Neural cell (in vitro differentiated cells): ENCODE results near the gene HGF. TPM values are rescaled to one million over a fixed set of nuclear protein-coding genes. Genes with fewer than 3 reads are reported as not detected.

Experiments used
- H2AFZ ChIP-seq: fragments of 200-600, 300-800 bp; sonication (generic), shearing (Covaris generic); 2 replicates; pipeline ENCODE4 v1.6.0; 2014; ENCODE audit warnings: low read depth, mild to moderate bottlenecking, antibody characterized with exemption, low read length, moderate library complexity
- H3F3A ChIP-seq: fragments of 200-600 bp; shearing (Covaris generic); 2 replicates; pipeline ENCODE4 v1.6.1; 2016; ENCODE audit warnings: mild to moderate bottlenecking, moderate library complexity, mixed read lengths, antibody characterized with exemption, low read length; ENCODE audit not compliant: insufficient read depth, poor library complexity, severe bottlenecking
- H3K27ac ChIP-seq: fragments of 200-600, 300-800 bp; sonication (generic), shearing (Covaris generic); 2 replicates; pipeline ENCODE4 v1.5.1; 2014; ENCODE audit warnings: mild to moderate bottlenecking, low read length, moderate library complexity
- H3K27me3 ChIP-seq: fragments of 300-800, 200-600 bp; sonication (generic), shearing (Covaris generic); 2 replicates; pipeline ENCODE4 v1.6.0; 2014; ENCODE audit warnings: mild to moderate bottlenecking, low read depth, low read length, moderate library complexity; ENCODE audit not compliant: insufficient read depth
- H3K36me3 ChIP-seq: fragments of 300-800, 200-600 bp; sonication (generic), shearing (Covaris generic); 2 replicates; pipeline ENCODE4 v1.5.1; 2014; ENCODE audit warnings: mild to moderate bottlenecking, antibody characterized with exemption, low read length, moderate library complexity; ENCODE audit not compliant: insufficient read depth
- H3K4me2 ChIP-seq: fragments of 300-800, 200-600 bp; sonication (generic), shearing (Covaris generic); 2 replicates; pipeline ENCODE4 v1.6.0; 2014; ENCODE audit warnings: mild to moderate bottlenecking, low read length
- H3K4me3 ChIP-seq: fragments of 300-800, 200-600 bp; sonication (generic), shearing (Covaris generic); 2 replicates; pipeline ENCODE4 v1.5.1; 2014; ENCODE audit warnings: mild to moderate bottlenecking, low read length, moderate library complexity
- H3K79me2 ChIP-seq: fragments of 200-600 bp; shearing (Covaris generic); replicated peaks from 2 replicates; pipeline ENCODE4 v1.6.0; 2014; ENCODE audit warnings: mild to moderate bottlenecking, low read length, moderate library complexity; ENCODE audit not compliant: insufficient read depth
- H3K9ac ChIP-seq: fragments of 300-800, 200-600 bp; sonication (generic), shearing (Covaris generic); 2 replicates; pipeline ENCODE4 v1.6.1; 2016; ENCODE audit warnings: mild to moderate bottlenecking, low read length, mixed read lengths
- H3K9me2 ChIP-seq: fragments of 200-600 bp; shearing (Covaris generic); 2 replicates; pipeline ENCODE4 v1.6.1; 2016; ENCODE audit warnings: mild to moderate bottlenecking, low read length, mixed read lengths; ENCODE audit not compliant: insufficient read depth
- H3K9me3 ChIP-seq: fragments of 200-600, 300-800 bp; sonication (generic), shearing (Covaris generic); 2 replicates; pipeline ENCODE4 v1.6.1; 2016; ENCODE audit warnings: mild to moderate bottlenecking, mixed run types, low read length, moderate library complexity, mixed read lengths
- H4K20me1 ChIP-seq: fragments of 200-600 bp; shearing (Covaris generic); 2 replicates; pipeline ENCODE4 v1.6.1; 2016; ENCODE audit warnings: mild to moderate bottlenecking, mixed run types; ENCODE audit not compliant: insufficient read depth
- EP300 ChIP-seq: fragments of 450-650 bp; conservative IDR thresholded peaks from 2 replicates; pipeline ENCODE4 v1.6.1; 2014; ENCODE audit warnings: antibody characterized with exemption, mild to moderate bottlenecking, moderate library complexity; ENCODE audit not compliant: poor library complexity, severe bottlenecking
- EZH2 ChIP-seq: fragments of 200-600, 300-800 bp; shearing (Covaris generic), sonication (generic); IDR thresholded peaks from 2 replicates; pipeline ENCODE4 v1.6.1; 2014; ENCODE audit warnings: antibody characterized with exemption, low read length, borderline replicate concordance, mild to moderate bottlenecking; ENCODE audit not compliant: insufficient read depth, poor library complexity, severe bottlenecking
- MXI1 ChIP-seq: fragments of 450-650 bp; conservative IDR thresholded peaks from 2 replicates; pipeline ENCODE4 v1.6.1; 2014; ENCODE audit warnings: antibody characterized with exemption, mild to moderate bottlenecking; ENCODE audit not compliant: poor library complexity, severe bottlenecking
- POLR2AphosphoS5 ChIP-seq: IDR thresholded peaks from 2 replicates; pipeline ENCODE4 v1.6.1; 2012
- RAD21 ChIP-seq: fragments of 450-650 bp; conservative IDR thresholded peaks from 2 replicates; pipeline ENCODE4 v1.6.1; 2014; ENCODE audit warnings: antibody characterized with exemption, mild to moderate bottlenecking, moderate library complexity
- REST ChIP-seq: IDR thresholded peaks from 2 replicates; pipeline ENCODE4 v1.6.1; 2012; ENCODE audit warnings: borderline replicate concordance
- SMC3 ChIP-seq: fragments of 450-650 bp; conservative IDR thresholded peaks from 2 replicates; pipeline ENCODE4 v1.6.1; 2014; ENCODE audit warnings: antibody characterized with exemption, mild to moderate bottlenecking, moderate library complexity; ENCODE audit not compliant: poor library complexity
- TAF1 ChIP-seq: IDR thresholded peaks from 2 replicates; pipeline ENCODE4 v1.6.1; 2012; ENCODE audit warnings: low read depth
- polyA plus RNA-seq: library from polyadenylated mRNA; depleted of rRNA; stranded (reverse); fragments of >200 nt; gene quantifications from 2 replicates; pipeline ENCODE4 v1.2.3, GENCODE V29; 2014
- TF ChIP-seq, protein P1 (sequence below): fragments of 450-650 bp; IDR thresholded peaks from 2 replicates; pipeline ENCODE4 v1.5.1; 2014; ENCODE audit warnings: antibody characterized with exemption, mild to moderate bottlenecking, moderate library complexity; ENCODE audit not compliant: poor library complexity, severe bottlenecking

Gene HGF
- polyA plus RNA-seq, 1 donor from 2014 or later, result not detected

DNA sequence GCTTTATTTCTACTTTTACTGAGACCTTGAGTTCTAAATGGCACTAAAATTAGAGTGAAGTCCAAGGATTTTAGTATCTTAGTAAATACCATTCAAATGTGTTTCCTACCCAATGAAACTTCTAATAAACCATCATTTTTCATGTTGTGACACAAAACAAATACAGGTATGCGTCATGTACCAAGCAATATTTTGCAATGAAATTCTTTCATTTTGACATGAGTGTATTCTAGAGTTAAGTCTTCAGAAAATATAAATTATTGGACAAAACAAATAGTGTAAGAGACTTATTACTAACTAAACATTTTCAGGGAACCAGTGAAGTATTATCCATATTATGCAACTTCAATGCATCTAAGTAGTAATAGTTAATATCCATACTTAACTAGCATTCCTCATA lies 16.5 kb downstream of the HGF start:
- TF ChIP-seq MXI1, result no peak
- TF ChIP-seq SMC3, result no peak
- TF ChIP-seq EP300, result no peak
- no peak for TF ChIP-seq TAF1
- TF ChIP-seq, protein P1, sequence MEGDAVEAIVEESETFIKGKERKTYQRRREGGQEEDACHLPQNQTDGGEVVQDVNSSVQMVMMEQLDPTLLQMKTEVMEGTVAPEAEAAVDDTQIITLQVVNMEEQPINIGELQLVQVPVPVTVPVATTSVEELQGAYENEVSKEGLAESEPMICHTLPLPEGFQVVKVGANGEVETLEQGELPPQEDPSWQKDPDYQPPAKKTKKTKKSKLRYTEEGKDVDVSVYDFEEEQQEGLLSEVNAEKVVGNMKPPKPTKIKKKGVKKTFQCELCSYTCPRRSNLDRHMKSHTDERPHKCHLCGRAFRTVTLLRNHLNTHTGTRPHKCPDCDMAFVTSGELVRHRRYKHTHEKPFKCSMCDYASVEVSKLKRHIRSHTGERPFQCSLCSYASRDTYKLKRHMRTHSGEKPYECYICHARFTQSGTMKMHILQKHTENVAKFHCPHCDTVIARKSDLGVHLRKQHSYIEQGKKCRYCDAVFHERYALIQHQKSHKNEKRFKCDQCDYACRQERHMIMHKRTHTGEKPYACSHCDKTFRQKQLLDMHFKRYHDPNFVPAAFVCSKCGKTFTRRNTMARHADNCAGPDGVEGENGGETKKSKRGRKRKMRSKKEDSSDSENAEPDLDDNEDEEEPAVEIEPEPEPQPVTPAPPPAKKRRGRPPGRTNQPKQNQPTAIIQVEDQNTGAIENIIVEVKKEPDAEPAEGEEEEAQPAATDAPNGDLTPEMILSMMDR, result no peak
- TF ChIP-seq RAD21, result no peak
- TF ChIP-seq REST, result no peak
- no peak for TF ChIP-seq POLR2AphosphoS5
- no peak for TF ChIP-seq EZH2
- Histone ChIP-seq H3K9me3 (no peaks in the 10 kb centered on the region), H4K20me1 (no peaks in the 10 kb centered on the region), H3K79me2 (no peaks in the 10 kb centered on the region), H3K36me3 (no peaks in the 10 kb centered on the region), H3F3A (no peaks in the 10 kb centered on the region), H2AFZ (no peak overlapping the region), H3K4me2 (no peak overlapping the region), H3K27me3 (no peaks in the 10 kb centered on the region), H3K4me3 (no peak overlapping the region), H3K9ac (no peak overlapping the region), H3K9me2 (no peaks in the 10 kb centered on the region), H3K27ac (no peak overlapping the region)

DNA sequence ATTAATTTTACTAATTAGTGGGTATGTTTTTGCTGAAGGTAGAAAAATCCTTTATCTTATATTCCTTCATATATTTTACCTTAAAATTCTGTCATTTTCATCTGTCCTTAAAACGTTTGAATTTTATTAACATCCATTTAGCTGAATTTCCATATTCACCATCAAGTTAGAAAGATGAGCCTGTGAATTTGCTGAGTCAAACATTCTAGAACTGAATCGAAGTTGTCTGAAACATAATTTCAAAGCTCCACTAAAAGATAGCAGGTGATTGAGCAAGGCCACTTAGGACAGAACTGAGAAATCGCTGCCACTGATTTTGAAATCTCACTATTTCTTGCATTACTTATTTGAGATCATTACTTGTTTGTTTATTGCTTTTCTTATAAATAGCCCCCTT lies 17.5 kb downstream of the HGF start:
- no peak overlapping the region for H3K27ac ChIP-seq
- TF ChIP-seq MXI1 (no peak), RAD21 (no peak), EP300 (no peak), SMC3 (no peak), POLR2AphosphoS5 (no peak), EZH2 (no peak), TAF1 (no peak)
- TF ChIP-seq, protein P1, result no peak

More for the DNA sequence above, 17.5 kb downstream of the HGF start:
- Histone ChIP-seq H3K36me3 (no peaks in the 10 kb centered on the region), H4K20me1 (no peaks in the 10 kb centered on the region), H2AFZ (no peak overlapping the region), H3K9me3 (no peaks in the 10 kb centered on the region), H3F3A (no peaks in the 10 kb centered on the region), H3K4me3 (no peak overlapping the region), H3K27me3 (no peaks in the 10 kb centered on the region), H3K9me2 (no peaks in the 10 kb centered on the region), H3K4me2 (no peak overlapping the region), H3K9ac (no peak overlapping the region), H3K79me2 (no peaks in the 10 kb centered on the region)
